ENCODE results near the gene NPAS3. TPM values are rescaled to one million over a fixed set of nuclear protein-coding genes. Genes with fewer than 3 reads are reported as not detected.

The NPAS3 gene
- total RNA-seq, 2 experiments from 2014 or later, result not detected

DNA sequence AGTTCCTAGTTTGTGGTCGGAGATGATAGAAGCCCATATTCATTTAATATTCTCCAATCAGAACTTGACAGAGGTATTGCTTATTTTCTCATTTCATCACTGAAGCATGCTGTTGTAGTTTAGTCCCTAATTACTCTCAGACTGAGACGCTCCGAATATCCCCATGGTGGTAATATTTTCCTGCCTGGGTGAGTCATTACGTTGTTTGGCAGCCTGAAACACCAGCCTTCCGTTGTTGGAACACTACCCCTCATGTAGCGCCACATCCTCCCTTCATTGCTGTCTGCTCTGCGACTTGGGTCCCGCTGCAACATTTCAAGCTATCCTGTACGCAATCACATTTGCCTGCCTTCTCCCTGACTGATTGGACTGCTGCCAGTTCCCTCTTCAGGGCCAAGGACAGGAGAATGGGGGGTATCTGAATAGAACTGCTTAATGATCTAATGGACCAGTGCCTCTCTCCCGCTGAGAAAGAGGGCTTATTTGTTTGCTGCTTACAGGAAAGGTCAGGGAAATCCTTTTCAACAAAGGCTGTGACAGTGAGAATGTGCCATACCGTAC lies 369.1 kb downstream of the NPAS3 start:
- intact Hi-C loops (cut with micrococcal nuclease), result no loop called here

GRCh38 chr14:33309106-33309505 lies 370.4 kb downstream of the NPAS3 start:
- DNase-seq, result no peak
- H3K27ac Mint-ChIP-seq, result no peak overlapping the region
- H3K36me3 Mint-ChIP-seq (ENCODE audit: low read depth), result no peaks in the 10 kb centered on the region
- CTCF ChIA-PET, result no interaction called here
- no peaks in the 10 kb centered on the region for H3K4me1 Mint-ChIP-seq (ENCODE audit: low read depth)
- intact Hi-C loops (cut with micrococcal nuclease), result no loop called here
- H3K27me3 Mint-ChIP-seq (ENCODE audit: low read depth), result no peaks in the 10 kb centered on the region
- H3K4me3 Mint-ChIP-seq, result no peak overlapping the region
- no peaks in the 10 kb centered on the region for H3K9me3 Mint-ChIP-seq

More for the DNA sequence above, 369.1 kb downstream of the NPAS3 start:
- H3K4me1 Mint-ChIP-seq (ENCODE audit: low read depth), result no peaks in the 10 kb centered on the region
- no peak for DNase-seq
- no peak overlapping the region for H3K4me3 Mint-ChIP-seq
- H3K27ac Mint-ChIP-seq, result no peak overlapping the region
- peaks cover 1% of the 10 kb centered on the region for H3K9me3 Mint-ChIP-seq
- CTCF ChIA-PET, result no interaction called here
- no peaks in the 10 kb centered on the region for H3K27me3 Mint-ChIP-seq (ENCODE audit: low read depth)
- no peaks in the 10 kb centered on the region for H3K36me3 Mint-ChIP-seq (ENCODE audit: low read depth)

GRCh38 chr14:33315217-33315616 lies 376.5 kb downstream of the NPAS3 start:
- Mint-ChIP-seq H3K4me1 (ENCODE audit: low read depth) (no peaks in the 10 kb centered on the region), H3K27me3 (ENCODE audit: low read depth) (peaks cover 4% of the 10 kb centered on the region), H3K4me3 (no peak overlapping the region), H3K36me3 (ENCODE audit: low read depth) (no peaks in the 10 kb centered on the region), H3K27ac (no peak overlapping the region), H3K9me3 (peaks cover 4% of the 10 kb centered on the region)
- intact Hi-C loops (cut with micrococcal nuclease), result no loop called here
- DNase-seq, result no peak
- CTCF ChIA-PET, result no interaction called here

- H3K36me3 Mint-ChIP-seq (ENCODE audit: low read depth), result no peaks in the 10 kb centered on the region
- CTCF ChIA-PET, result no interaction called here
- intact Hi-C loops (cut with micrococcal nuclease), result no loop called here
- peaks cover 4% of the 10 kb centered on the region for H3K9me3 Mint-ChIP-seq
- no peak for DNase-seq
- H3K27ac Mint-ChIP-seq, result no peak overlapping the region
- no peaks in the 10 kb centered on the region for H3K4me1 Mint-ChIP-seq (ENCODE audit: low read depth)
- peaks cover 4% of the 10 kb centered on the region for H3K27me3 Mint-ChIP-seq (ENCODE audit: low read depth)
- no peak overlapping the region for H3K4me3 Mint-ChIP-seq
These were observed 377.0 kb downstream of the NPAS3 start for GRCh38 chr14:33315721-33316120.

GRCh38 chr14:33317675-33318074 lies 379.0 kb downstream of the NPAS3 start:
- peaks cover 4% of the 10 kb centered on the region for H3K27me3 Mint-ChIP-seq (ENCODE audit: low read depth)
- H3K27ac Mint-ChIP-seq, result no peak overlapping the region
- no peaks in the 10 kb centered on the region for H3K4me1 Mint-ChIP-seq (ENCODE audit: low read depth)
- no peaks in the 10 kb centered on the region for H3K36me3 Mint-ChIP-seq (ENCODE audit: low read depth)
- H3K9me3 Mint-ChIP-seq, result peaks cover 4% of the 10 kb centered on the region
- intact Hi-C loops (cut with micrococcal nuclease), result no loop called here
- H3K4me3 Mint-ChIP-seq, result no peak overlapping the region
- no peak for DNase-seq
- CTCF ChIA-PET, result no interaction called here

DNA sequence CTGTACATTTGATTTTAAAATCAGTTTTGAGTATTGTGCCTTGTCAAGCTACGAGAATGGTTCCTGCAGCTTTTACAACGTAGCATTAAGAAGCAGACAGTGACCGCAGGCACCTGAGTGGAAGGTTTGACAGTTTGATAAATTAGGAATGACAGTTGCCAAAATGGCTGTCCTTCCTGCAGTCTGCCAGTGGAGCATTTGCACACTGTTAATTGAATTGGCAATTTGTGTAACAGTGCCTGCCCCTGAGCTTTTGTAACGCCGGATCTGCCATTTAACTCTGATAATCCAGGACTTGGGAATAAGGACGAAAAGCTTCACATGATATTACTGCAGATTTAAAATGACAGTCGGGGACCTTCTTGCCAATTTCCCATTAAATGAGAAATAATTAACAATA lies 385.3 kb downstream of the NPAS3 start:
- intact Hi-C loops (cut with micrococcal nuclease), result no loop called here
- H3K36me3 Mint-ChIP-seq (ENCODE audit: low read depth), result no peaks in the 10 kb centered on the region
- no peaks in the 10 kb centered on the region for H3K4me1 Mint-ChIP-seq (ENCODE audit: low read depth)
- CTCF ChIA-PET, result no interaction called here
- H3K4me3 Mint-ChIP-seq, result no peak overlapping the region
- no peaks in the 10 kb centered on the region for H3K9me3 Mint-ChIP-seq
- no peak overlapping the region for H3K27ac Mint-ChIP-seq
- H3K27me3 Mint-ChIP-seq (ENCODE audit: low read depth), result no peaks in the 10 kb centered on the region
- no peak for DNase-seq

DNA sequence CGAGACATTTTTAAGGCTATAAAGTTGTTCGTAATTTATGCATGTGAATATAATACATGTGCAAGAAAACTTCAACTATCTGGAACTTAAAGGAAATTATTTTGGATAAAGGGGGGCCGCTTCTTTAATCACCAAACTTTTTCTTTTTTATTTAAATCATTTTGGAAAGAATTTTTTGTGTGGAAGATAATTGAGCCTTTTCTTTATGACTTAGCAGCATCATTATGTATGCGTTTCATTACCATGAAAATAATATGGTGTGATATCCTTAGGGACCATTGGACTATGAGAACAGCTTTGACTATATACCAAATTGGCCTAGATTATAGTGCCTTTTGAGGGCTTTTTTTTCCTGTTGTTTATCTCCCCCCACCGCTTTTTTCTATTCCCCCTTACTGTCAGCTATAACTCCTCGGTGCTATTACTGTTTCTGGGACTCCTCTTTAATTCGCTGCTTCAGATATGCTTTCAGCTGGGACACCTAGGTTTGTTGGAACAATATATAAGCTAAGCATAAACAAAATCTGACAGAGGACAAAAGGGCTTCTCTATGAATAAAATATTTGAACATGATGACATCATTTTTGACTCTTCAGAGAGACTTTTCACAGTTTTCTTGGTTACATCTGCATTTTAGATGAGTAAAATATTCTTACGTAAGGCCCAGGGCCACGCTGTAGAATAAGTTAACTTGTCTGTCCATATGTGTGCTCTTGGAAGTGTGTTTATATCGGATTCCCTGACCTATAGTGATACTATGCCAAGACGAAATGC lies 392.7 kb downstream of the NPAS3 start:
- CTCF ChIA-PET, result no interaction called here
- H3K27ac Mint-ChIP-seq, result no peak overlapping the region
- H3K9me3 Mint-ChIP-seq, result peaks cover 2% of the 10 kb centered on the region
- H3K4me1 Mint-ChIP-seq (ENCODE audit: low read depth), result no peaks in the 10 kb centered on the region
- H3K36me3 Mint-ChIP-seq (ENCODE audit: low read depth), result no peaks in the 10 kb centered on the region
- H3K4me3 Mint-ChIP-seq, result no peak overlapping the region
- no peak for DNase-seq
- H3K27me3 Mint-ChIP-seq (ENCODE audit: low read depth), result no peaks in the 10 kb centered on the region
- intact Hi-C loops (cut with micrococcal nuclease), result no loop called here

DNA sequence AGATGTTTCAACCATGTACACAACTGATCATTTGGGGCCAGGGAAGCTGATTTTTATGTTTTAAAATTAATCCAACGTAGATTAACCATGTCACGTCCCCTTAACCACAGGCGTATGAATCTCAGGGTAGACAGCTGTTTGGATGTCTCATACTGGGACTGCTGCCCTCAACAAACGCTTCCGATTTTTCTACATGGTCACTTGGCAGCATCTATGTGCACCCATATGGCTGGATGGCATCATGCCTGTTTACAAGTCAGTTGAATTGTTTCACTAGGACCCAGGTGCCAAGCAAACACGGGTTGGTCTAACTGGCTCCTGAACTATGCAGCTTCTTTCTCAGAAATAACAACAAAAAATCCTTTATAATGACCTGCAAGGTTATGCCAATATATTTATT lies 393.8 kb downstream of the NPAS3 start:
- intact Hi-C loops (cut with micrococcal nuclease), result no loop called here
- Mint-ChIP-seq H3K9me3 (peaks cover 2% of the 10 kb centered on the region), H3K36me3 (ENCODE audit: low read depth) (no peaks in the 10 kb centered on the region), H3K4me1 (ENCODE audit: low read depth) (no peaks in the 10 kb centered on the region), H3K27ac (no peak overlapping the region), H3K4me3 (no peak overlapping the region), H3K27me3 (ENCODE audit: low read depth) (no peaks in the 10 kb centered on the region)
- CTCF ChIA-PET, result no interaction called here
- no peak for DNase-seq

- no peak overlapping the region for H3K27ac Mint-ChIP-seq
- intact Hi-C loops (cut with micrococcal nuclease), result no loop called here
- H3K36me3 Mint-ChIP-seq (ENCODE audit: low read depth), result no peaks in the 10 kb centered on the region
- no peak overlapping the region for H3K4me3 Mint-ChIP-seq
- H3K27me3 Mint-ChIP-seq (ENCODE audit: low read depth), result no peaks in the 10 kb centered on the region
- CTCF ChIA-PET, result no interaction called here
- no peaks in the 10 kb centered on the region for H3K4me1 Mint-ChIP-seq (ENCODE audit: low read depth)
- no peak for DNase-seq
- peaks cover 4% of the 10 kb centered on the region for H3K9me3 Mint-ChIP-seq
These were observed 396.7 kb downstream of the NPAS3 start for GRCh38 chr14:33335366-33335765.

GRCh38 chr14:33342299-33342974 lies 403.8 kb downstream of the NPAS3 start:
- CTCF ChIA-PET, result no interaction called here
- Mint-ChIP-seq H3K27me3 (ENCODE audit: low read depth) (peaks cover 7% of the 10 kb centered on the region), H3K36me3 (ENCODE audit: low read depth) (no peaks in the 10 kb centered on the region), H3K9me3 (peaks cover 9% of the 10 kb centered on the region), H3K4me3 (no peak overlapping the region), H3K27ac (no peak overlapping the region), H3K4me1 (ENCODE audit: low read depth) (no peaks in the 10 kb centered on the region)
- intact Hi-C loops (cut with micrococcal nuclease), result no loop called here
- DNase-seq, result no peak

DNA sequence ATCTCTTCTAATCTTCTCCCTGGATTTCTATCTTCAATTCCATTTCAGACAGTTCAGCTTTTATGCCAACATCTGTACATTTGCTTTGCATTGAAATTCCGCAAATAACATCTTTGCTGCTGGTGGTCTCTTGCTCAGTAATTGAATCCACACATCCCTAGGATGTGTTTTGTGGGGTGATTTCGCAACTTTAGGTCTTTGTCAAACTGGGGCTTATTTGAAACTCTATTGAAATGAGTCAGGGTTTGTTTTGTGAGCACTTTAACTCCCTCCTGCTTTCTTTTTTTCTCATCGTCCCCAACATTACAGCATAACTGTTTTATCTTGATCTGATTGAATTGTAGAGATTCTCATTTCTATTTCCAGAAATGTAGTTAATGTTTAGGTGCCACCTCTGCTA lies 404.3 kb downstream of the NPAS3 start:
- H3K36me3 Mint-ChIP-seq (ENCODE audit: low read depth), result no peaks in the 10 kb centered on the region
- H3K9me3 Mint-ChIP-seq, result peaks cover 9% of the 10 kb centered on the region
- intact Hi-C loops (cut with micrococcal nuclease), result no loop called here
- CTCF ChIA-PET, result no interaction called here
- peaks cover 7% of the 10 kb centered on the region for H3K27me3 Mint-ChIP-seq (ENCODE audit: low read depth)
- no peak for DNase-seq
- H3K4me3 Mint-ChIP-seq, result no peak overlapping the region
- no peaks in the 10 kb centered on the region for H3K4me1 Mint-ChIP-seq (ENCODE audit: low read depth)
- no peak overlapping the region for H3K27ac Mint-ChIP-seq

GRCh38 chr14:33347796-33348195 lies 409.1 kb downstream of the NPAS3 start:
- Mint-ChIP-seq H3K27ac (no peak overlapping the region), H3K4me3 (no peak overlapping the region), H3K27me3 (ENCODE audit: low read depth) (peaks cover 4% of the 10 kb centered on the region), H3K36me3 (ENCODE audit: low read depth) (no peaks in the 10 kb centered on the region), H3K9me3 (peaks cover 4% of the 10 kb centered on the region), H3K4me1 (ENCODE audit: low read depth) (no peaks in the 10 kb centered on the region)
- CTCF ChIA-PET, result no interaction called here
- intact Hi-C loops (cut with micrococcal nuclease), result no loop called here
- DNase-seq, result no peak

- intact Hi-C loops (cut with micrococcal nuclease), result no loop called here
- Mint-ChIP-seq H3K36me3 (ENCODE audit: low read depth) (no peaks in the 10 kb centered on the region), H3K4me1 (ENCODE audit: low read depth) (no peaks in the 10 kb centered on the region), H3K27ac (no peak overlapping the region), H3K27me3 (ENCODE audit: low read depth) (peaks cover 4% of the 10 kb centered on the region), H3K4me3 (no peak overlapping the region), H3K9me3 (peaks cover 4% of the 10 kb centered on the region)
- CTCF ChIA-PET, result no interaction called here
- DNase-seq, result no peak
These were observed 409.8 kb downstream of the NPAS3 start for GRCh38 chr14:33348510-33348909.

Data from activated naive CD4-positive, alpha-beta T cell treated with anti-CD3 and anti-CD28 coated beads for 36 hours (primary cell).